ENCODE data around the gene SAAL1. TPM values are rescaled to one million over a fixed set of nuclear protein-coding genes. Genes with fewer than 3 reads are reported as not detected.
"Not testable (repeated sequence)": the region's sequence is repeated elsewhere in the genome, so short reads cannot be mapped to it uniquely, and the experiment has no call there.

SAAL1 gene, protein sequence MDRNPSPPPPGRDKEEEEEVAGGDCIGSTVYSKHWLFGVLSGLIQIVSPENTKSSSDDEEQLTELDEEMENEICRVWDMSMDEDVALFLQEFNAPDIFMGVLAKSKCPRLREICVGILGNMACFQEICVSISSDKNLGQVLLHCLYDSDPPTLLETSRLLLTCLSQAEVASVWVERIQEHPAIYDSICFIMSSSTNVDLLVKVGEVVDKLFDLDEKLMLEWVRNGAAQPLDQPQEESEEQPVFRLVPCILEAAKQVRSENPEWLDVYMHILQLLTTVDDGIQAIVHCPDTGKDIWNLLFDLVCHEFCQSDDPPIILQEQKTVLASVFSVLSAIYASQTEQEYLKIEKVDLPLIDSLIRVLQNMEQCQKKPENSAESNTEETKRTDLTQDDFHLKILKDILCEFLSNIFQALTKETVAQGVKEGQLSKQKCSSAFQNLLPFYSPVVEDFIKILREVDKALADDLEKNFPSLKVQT
- polyA plus RNA-seq (2013, experiment 1 of 2; ENCODE audit: insufficient read length): 19.5 TPM
- polyA plus RNA-seq (2013, experiment 2 of 2; ENCODE audit: insufficient read length): 9.4 TPM

DNA sequence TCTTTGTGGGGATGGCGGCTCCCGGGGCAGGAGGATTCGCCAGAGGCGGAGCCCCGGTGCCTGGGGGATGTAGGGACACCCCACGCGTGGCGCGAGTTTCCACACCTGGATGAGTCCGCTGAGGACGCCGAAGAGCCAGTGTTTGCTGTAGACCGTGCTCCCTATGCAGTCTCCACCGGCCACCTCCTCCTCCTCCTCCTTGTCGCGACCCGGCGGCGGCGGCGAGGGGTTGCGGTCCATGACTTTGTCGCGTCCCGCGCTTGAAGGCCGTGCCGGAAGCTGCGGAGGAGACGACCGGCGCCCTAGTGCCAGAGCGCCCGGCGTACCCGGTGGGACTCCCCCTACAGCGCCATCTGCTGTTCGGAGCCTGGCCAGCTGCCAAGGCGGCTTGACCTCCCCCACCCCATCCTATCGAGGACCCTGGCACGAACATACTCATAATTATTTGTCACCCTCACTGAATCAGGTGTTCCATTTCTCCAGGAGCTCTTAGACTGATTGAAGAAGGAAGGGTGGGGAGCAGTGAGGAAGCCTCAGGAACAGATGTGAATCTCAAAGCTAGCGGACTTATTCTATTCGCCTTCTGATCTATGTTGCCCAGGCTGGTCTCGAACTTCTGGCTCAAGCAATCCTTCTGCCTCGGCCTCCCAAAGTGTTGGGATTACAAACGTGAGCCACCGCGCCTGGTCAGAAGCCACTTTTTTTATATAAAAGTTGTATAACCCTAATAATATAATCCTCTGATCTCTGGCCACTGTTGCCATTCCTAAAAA, at the start of gene SAAL1:
SAAL1 (minus strand) TSS at position 281 of the 773 bp plus-strand sequence; CDS start at position 240, 41 bp downstream.
- DNase-seq: peak; percentile 84

DNA sequence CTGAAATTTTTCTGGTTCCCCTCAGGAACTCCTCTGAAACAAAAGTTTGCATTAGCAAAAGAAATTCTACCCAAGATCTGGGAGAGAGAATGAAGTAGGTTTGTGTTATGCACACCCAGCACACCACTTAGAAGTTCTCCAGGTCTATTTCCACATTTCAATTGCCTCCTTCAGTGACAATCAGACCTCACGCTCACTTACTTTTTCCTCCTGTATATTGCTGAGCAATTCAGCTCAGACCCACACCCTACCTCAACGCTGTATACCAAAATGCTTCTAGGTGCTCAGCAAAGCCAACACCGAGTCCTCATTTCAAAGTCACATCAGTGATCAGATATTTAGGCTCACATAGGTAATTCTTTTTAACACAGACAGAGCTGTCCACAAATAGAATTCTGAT, 45.7 kb upstream of the SAAL1 start:
- no peak for DNase-seq

DNA sequence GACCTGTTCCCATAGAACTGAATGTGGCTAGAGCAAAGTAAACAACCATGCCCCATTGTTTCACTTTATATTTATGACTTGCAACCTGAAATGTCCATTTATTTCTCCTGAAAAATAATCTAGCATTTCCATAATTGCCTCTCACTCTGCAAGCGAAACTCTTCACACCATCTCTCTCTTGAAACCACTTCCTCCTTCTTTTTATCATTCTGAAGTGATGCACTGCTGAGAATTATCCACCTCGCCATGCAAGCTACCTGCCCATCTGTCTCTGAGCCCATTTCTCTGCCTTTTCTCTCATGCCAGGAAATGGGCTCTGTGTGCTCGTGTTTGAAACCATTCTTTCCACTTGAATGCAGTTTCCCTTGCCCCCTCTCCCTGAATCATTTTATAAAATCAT, 40.0 kb upstream of the SAAL1 start:
- DNase-seq: no peak

DNA sequence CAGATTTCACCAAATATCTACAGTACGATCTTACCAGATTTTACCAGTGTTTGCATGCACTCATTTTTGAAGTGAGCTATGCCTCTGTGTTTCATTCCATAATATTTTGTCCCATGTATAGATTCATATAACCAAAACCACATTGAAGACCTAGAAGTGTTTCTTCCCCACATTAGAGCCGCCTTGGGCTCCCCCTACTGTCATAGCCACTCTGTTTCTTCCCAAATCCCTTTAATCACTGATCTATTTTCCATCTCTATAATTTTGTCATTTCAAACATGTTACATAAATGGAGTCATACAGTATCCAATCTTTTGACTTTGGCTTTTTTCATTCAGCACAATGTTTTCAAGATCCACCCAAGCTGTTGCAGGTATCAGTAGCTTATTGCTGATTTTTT, 39.1 kb upstream of the SAAL1 start:
- DNase-seq: no peak

DNA sequence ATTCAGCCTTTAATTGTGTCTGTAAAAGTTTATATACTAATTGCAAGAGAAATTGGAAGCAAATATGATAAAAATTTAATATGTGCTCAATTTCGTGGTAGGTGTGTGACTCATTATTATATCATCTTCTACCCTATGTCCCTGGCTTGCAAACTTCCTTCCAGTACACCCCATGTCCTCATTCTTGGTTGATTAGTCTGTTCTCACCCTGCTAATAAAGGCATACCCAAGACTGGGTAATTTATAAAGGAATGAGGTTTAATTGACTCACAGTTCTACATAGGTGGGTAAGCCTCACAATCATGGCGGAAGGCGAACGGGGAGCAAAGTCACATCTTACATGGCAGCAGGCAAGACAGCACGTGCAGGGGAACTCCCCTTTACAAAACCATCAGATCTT, 38.4 kb upstream of the SAAL1 start:
- peak; percentile 11 for DNase-seq

DNA sequence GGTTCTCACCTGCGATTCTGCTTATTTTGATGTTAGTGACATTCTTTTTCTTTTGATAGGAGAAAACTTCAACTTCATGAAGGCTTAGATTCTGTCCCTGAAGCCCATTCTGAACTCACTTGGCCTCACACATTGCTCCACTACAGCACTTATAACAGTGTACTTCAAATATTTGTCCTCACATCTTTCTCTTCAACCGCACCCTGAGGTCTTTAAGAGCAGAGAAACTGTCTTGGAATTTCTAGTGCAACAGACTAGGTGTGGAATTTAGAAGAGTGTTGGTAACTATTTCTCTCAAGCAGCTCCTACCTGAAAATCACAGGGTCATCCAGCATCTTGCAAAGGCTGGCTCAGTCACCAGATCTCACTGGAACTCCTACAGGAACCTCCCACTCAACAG, 34.3 kb upstream of the SAAL1 start:
- no peak for DNase-seq

DNA sequence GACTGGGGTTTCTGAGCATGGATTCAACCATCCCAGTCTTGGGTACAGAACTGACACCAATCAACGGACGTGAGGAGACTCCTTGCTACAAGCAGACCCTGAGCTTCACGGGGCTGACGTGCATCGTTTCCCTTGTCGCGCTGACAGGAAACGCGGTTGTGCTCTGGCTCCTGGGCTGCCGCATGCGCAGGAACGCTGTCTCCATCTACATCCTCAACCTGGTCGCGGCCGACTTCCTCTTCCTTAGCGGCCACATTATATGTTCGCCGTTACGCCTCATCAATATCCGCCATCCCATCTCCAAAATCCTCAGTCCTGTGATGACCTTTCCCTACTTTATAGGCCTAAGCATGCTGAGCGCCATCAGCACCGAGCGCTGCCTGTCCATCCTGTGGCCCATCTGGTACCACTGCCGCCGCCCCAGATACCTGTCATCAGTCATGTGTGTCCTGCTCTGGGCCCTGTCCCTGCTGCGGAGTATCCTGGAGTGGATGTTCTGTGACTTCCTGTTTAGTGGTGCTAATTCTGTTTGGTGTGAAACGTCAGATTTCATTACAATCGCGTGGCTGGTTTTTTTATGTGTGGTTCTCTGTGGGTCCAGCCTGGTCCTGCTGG, 31.4 kb upstream of the SAAL1 start:
- DNase-seq: no peak

DNA sequence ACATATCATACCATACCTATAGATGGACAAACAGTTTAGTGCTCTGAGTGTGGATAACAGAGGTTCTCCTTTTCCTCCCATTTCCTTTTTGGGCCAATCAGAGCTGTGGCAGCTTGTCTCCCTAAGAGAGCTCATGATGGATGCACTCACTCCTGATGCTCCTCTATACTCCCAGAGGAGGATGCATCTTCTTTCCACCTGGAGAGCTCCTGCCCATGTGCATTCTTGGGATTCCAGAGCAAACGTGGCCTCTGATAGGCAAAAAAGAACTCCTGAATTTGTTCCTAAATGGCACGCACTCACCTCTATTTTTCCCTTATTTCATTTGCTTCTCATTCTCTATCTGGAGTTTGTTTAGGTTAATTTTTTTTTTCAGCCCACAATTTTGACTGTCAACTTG, 29.4 kb upstream of the SAAL1 start:
- no peak for DNase-seq

DNA sequence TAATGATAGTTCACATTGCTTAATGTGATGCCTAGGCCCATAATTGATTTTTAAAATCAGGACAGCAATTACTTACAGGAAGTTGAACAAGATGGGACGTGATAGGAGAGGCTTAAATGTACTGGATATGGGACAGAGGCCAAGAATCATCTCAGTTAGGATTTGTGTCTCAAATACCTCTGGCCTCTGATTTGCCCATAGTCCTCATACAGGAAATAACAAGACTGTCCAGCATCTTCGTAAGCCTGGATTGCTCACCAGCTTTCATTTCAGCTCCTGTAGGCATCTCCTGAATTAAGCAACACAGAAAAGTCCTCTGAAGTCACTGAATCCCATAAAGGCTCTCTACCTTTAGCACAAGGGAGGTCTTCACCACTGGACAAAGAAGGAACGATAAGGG, 26.5 kb upstream of the SAAL1 start, which contains the start of gene MRGPRX3:
MRGPRX3 (plus strand) TSS at position 231 of the 400 bp plus-strand sequence. CDS start 4,632 bp downstream, outside the sequence.
- no peak for DNase-seq

DNA sequence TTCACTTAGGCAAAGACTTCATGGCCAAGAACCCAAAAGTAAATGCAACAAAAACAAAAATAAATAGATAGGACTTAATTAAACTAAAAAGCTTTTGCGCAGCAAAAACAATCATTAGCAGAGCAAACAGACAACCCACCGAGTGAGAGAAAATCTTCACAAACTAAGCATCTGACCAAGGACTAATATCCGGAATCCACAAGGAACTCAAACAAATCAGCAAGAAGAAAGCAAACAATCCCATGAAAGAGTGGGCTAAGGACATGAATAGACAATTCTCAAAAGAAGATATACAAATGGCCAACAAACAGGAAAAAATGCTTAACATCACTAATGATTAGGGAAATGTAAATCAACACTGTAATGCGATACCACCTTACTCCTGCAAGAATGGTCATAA, 25.2 kb upstream of the SAAL1 start:
- not testable (repeated sequence) for DNase-seq

DNA sequence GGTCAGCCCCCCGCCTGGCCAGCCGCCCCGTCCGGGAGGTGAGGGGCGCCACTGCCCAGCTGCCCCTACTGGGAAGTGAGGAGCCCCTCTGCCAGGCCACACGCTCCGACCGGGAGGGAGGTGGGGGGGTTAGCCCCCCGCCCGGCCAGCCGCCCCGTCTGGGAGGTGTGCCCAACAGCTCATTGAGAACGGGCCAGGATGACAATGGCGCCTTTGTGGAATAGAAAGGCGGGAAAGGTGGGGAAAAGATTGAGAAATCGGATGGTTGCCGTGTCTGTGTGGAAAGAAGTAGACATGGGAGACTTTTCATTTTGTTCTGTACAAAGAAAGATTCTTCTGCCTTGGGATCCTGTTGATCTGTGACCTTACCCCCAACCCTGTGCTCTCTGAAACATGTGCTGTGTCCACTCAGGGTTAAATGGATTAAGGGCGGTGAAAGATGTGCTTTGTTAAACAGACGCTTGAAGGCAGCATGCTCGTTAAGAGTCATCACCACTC, 15.5 kb upstream of the SAAL1 start:
- DNase-seq: not testable (repeated sequence)

DNA sequence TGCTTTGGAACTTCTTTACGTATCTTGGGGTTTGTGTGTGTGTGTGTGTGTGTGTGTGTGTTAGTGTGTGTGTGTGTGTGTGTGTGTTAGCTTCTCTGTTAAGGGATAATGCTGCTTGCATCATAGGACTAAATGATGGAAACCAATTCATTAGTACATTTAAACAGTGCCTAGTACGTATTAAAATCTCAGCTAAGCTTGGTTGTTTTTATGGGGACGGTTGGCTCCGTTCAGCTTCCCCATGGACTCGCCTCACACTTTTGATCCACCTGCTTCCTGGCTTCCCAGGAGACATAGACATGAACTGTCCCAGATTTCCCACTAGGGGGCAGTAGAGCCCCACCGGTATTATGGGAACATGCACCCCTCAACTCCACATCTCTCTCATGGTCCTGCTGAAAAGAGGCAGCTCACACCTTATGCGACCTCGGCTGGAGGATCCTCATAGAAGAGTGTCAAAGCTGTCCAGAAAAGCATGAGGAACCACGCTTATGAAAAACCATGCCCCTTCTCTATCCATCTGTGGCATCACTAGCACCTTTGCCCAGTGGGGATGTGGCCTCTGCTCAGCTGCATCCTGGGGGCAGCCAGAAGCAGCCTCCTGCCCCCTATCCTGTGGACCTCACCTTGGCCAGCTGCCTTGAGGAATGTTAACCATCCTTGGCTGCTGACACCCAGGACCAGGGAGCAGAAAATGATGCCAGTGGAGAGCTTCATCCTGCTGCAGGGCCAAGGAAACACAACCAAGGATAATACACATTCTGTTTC, 9.7 kb upstream of the SAAL1 start:
- peak; percentile 42 for DNase-seq

DNA sequence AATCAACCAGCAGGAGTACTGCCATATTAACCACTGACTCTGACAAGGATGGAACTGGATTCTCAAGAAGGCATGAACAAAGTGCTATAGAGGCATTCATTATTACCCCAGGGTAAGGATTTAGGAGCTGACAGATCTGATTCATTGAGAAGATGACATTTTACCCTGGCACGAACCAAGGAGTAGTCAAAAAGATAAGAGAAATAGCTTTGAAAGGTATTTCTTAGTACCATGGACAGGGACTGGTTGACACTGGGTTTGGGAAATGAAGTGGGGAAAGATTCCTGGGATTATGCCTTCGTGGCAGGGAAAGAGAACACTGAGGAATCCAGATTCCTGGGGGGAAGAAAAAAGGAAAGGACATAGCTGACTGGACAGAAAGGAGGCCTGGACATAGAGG, 5.1 kb upstream of the SAAL1 start:
- DNase-seq: no peak

DNA sequence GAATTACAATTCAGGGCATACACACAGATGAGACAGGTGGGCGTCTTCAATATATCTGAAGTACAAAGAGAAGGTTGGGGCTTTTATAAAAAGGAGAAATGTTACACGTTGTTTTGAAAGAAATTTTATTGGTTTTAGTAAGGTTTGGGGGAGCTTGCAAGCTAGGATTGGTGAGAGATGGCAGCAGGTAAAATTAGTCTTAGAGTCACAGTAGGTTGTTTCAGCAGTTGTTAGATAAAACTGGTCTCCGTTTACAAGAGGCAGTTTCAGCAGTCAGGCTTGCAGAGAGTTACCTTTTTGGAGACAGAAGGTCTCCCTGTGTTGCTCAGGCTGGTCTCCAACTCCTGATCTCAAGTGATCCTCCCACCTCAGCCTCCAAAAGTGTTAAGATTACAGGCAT, 2.4 kb upstream of the SAAL1 start:
- no peak for DNase-seq

DNA sequence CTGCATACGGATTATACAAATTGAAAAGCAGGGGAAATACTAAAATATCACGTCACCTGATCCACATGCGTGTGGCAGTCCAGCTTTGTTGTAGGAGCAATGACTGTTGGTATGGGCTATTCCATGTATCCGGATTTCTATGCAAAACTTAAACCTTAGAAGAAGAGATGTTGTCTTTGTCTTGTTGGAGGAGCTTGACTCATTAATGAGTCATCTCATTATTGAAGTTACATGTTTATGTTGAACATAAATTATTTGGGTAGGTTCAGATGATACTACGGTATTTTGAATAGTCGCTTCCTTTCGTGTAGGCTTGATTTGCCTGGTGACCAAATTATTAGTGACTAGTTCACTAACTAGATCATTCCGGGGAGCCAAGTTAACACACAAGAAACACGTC, 806 bp upstream of the SAAL1 start:
- DNase-seq: peak; percentile 42

DNA sequence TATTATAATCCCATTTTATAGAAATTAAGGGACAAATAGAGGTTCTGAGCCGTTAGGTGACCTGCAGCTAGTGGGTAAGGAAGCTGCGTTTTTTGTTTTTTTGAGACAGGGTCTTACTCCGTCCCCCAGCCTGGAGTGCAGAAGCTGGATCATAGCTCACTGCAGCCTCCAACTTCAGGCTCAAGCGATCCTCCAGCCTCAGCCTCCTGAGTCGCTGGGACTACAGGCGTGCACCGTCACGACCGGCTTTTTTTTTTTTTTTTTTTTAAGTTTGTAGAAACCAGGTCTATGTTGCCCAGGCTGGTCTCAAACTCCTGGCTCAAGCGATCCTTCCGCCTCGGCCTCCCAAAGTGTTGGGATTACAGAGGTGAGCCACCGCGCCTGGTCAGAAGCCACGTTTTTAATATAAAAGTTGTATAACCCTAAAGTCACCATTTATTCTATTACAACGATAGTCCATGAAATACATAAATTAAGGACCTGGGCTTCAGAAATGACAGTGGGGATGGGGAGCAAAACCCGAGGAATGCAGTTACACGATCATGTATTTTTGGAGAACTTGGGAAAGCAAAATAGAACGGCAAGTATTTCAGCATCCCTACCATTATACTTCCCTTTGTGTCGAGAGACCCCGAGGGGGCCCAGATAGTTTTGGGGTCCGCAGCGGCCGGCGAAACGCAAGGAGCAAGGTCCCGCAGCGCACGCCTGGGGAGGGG, 638 bp downstream of the SAAL1 start:
- DNase-seq: no peak

DNA sequence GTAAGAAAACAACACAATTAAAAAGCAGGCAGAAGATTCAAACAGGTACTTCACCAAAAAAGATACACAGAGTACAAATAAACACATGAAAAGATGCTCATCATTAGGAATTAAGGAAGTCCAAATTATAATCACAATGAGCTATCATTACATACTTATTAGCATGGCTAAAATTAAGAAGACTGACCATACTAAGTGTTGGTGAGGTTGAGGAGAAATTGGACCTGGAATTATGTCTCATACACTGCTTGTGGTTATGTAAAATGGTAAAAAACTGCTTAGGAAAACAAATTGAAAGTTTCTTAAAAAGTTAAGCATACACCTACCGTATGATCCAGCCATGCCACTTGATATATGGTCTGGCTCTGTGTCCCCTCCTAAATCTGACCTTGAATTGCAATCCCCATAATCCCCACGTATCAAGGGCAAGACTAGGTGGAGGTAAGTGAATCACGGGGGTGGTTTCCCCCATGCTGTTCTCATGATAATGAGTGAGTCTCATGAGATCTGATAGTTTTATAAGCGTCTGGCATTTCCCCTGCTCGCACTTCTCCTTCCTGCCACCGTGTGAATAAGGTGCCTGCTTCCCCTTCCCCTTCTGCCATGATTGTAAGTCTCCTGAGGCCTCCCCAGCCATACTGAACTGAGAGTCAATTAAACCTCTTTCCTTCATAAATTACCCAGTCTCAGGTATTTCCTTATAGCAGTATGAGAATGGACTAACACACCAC, 4.8 kb downstream of the SAAL1 start:
- DNase-seq: no peak

DNA sequence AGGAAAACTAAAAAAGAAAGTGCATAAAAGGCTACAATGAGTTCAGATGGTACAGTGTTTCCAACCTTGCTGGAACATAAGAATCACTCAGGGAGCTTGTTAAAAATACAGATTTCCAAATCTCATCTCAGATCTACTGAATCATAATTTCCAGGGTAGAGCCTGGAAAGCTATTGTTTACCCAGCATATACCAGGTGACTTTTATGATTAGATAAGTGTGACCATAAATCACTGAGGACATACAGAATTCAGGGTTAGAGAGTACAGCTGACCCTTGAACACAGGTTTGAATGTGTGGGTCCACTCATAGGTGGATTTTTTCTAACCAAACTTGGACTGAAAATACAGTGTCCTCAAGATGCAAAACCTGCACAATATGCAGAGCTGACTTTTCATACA, 11.9 kb downstream of the SAAL1 start:
- DNase-seq: no peak

DNA sequence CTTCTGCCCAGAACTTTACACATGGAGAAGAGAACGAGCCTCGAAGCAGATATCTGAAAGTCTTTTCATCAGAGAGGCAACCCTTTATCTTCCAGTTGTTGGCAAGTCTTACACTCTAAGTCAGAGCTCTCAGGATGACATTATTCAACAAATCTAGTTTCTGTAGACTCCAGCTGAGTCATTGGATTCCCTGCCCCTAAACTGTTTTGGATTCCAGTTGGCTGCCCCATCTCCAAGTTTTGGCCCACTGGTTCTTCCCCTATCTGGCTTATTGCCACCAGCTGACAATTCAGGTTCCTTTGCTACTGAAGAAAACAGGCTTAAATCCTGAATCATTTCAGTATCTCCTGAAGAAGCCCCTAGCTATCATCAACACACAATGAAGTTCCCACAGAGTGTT, 14.2 kb downstream of the SAAL1 start:
- DNase-seq: peak; percentile 15

DNA sequence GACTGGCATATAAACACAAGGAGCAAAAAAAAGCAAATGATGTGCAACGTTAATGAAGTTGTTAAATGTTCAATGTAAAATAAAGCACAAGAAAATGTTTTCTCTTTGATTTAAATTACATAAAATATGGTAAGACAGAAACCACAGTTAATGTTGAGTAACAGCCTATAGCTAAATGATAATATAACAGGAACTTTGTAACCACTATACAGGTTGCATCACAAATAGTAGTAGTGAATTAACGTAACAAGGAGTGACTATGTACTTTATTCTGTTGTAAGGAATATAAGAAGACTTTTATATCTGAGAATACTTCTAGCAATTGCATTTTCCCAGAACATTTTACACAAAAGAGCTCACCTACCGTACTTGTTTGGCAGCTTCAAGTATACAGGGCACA, 16.9 kb downstream of the SAAL1 start:
- DNase-seq: no peak

DNA sequence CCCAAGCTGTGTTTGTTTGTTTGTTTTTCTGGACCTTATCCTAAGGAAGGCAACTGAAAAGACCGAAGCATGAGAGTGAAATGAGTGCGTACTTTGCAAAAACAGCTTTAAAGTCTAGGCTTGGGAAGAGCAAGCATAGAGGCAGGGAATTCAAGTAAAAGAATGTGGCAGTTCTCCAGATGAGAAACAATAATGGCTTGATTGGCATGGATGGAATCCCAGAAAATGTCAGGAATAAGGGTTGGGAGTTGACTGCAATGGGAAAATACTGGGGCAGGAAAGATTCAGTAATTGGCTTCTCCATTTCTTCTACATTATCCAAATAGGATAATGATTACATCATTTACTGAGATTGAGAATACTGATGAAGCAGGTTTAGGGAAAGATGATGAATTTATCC, 17.5 kb downstream of the SAAL1 start:
- DNase-seq: peak; percentile 58
